Activated T-cell treated with anti-CD3 and anti-CD28 coated beads for 24 hours (primary cell): ENCODE results near the gene AGAP5.
A peak's percentile ranks its signal among the peaks of the same experiment; 100 is the strongest.
"Not testable (repeated sequence)": the region's sequence is repeated elsewhere in the genome, so short reads cannot be mapped to it uniquely, and the experiment has no call there.

Experiments used
- DNase-seq: peaks from one replicate; pipeline ENCODE4 v3.0.0-alpha.2; 2020; ENCODE audit warnings: low read depth

Gene AGAP5

GRCh38 chr10:73697675-73698159 is at the start of gene AGAP5:
TSS of gene AGAP5 (minus strand) at chr10:73698109. CDS start at chr10:73697755, 354 bp downstream.
- not testable (repeated sequence) for DNase-seq

GRCh38 chr10:73746721-73747120 is 48.8 kb upstream of the AGAP5 start:
- DNase-seq = no peak

GRCh38 chr10:73744664-73744975 is 46.7 kb upstream of the AGAP5 start:
- DNase-seq = peak; percentile 50

GRCh38 chr10:73743905-73744663 is 46.2 kb upstream of the AGAP5 start, which contains the start of gene SEC24C:
TSS of gene SEC24C (plus strand) at chr10:73744372. CDS start at chr10:73746833, 2,461 bp downstream.
- peak; percentile 92 for DNase-seq

GRCh38 chr10:73743327-73743904 is 45.5 kb upstream of the AGAP5 start:
- no peak for DNase-seq

GRCh38 chr10:73742454-73742734 is 44.5 kb upstream of the AGAP5 start:
- no peak for DNase-seq

- DNase-seq = not testable (repeated sequence)
Measured at GRCh38 chr10:73740501-73741254, 42.8 kb upstream of the AGAP5 start.

GRCh38 chr10:73734796-73735305 is 36.9 kb upstream of the AGAP5 start:
- DNase-seq = no peak

GRCh38 chr10:73734028-73734720 is 36.3 kb upstream of the AGAP5 start:
- no peak for DNase-seq

GRCh38 chr10:73732931-73733623 is 35.2 kb upstream of the AGAP5 start:
- no peak for DNase-seq

- DNase-seq = no peak
Measured at GRCh38 chr10:73732426-73732825, 34.5 kb upstream of the AGAP5 start.

- DNase-seq = no peak
Measured at GRCh38 chr10:73731588-73732375, 33.9 kb upstream of the AGAP5 start.

- peak; percentile 95 for DNase-seq
Measured at GRCh38 chr10:73730153-73730906, 32.4 kb upstream of the AGAP5 start.

GRCh38 chr10:73729781-73730152 is 31.9 kb upstream of the AGAP5 start:
- DNase-seq = peak; percentile 42

- no peak for DNase-seq
Measured at GRCh38 chr10:73723516-73723915, 25.6 kb upstream of the AGAP5 start.

GRCh38 chr10:73720561-73720960 is 22.7 kb upstream of the AGAP5 start:
- DNase-seq = not testable (repeated sequence)

GRCh38 chr10:73717556-73717955 is 19.6 kb upstream of the AGAP5 start:
- DNase-seq = no peak

- no peak for DNase-seq
Measured at GRCh38 chr10:73716251-73716650, 18.3 kb upstream of the AGAP5 start.

GRCh38 chr10:73715179-73716156 is 17.6 kb upstream of the AGAP5 start:
- not testable (repeated sequence) for DNase-seq
